Measurements from ENCODE around the gene TAF4B.
A peak's percentile ranks its signal among the peaks of the same experiment; 100 is the strongest.
"Not testable (repeated sequence)": the region's sequence is repeated elsewhere in the genome, so short reads cannot be mapped to it uniquely, and the experiment has no call there.

The TAF4B gene

DNA sequence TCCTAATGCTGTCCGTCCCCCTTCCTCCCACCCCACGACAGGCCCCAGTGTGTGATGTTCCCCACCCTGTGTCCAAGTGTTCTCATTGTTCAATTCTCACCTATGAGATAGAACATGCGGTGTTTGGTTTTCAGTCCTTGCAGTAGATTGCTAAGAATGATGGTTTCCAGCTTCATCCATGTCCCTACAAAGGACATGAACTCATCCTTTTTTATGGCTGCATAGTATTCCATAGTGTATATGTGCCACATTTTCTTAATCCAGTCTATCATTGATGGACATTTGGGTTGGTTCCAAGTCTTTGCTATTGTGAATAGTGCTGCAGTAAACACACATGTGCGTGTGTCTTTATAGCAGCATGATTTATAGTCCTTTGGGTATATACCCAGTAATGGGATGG, 12.5 kb downstream of the TAF4B start:
- DNase-seq (ENCODE audit: low spot score): not testable (repeated sequence)

GRCh38 chr18:26242392-26242791, 16.1 kb downstream of the TAF4B start:
- not testable (repeated sequence) for DNase-seq (ENCODE audit: low spot score)

GRCh38 chr18:26245434-26245833, 19.2 kb downstream of the TAF4B start:
- DNase-seq (ENCODE audit: low spot score): not testable (repeated sequence)

DNA sequence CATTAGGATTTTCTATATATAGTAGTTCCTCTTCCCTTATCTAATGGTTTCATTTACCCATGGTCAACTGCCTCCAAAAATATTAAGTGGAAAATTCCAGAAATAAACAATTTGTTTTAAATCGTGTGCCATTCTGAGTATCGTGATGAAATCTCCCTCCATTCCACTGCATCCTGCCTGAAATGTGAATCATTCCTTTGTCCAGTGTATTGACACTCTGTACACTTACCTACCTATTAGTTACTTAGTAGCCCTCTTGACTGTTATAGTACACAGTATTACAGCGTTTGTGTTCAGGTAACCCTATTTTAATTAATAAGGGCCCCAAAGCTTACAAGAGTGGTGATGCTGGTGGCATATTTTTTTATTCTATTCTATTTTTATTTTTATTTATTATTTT, 26.2 kb downstream of the TAF4B start:
- no peak for DNase-seq (ENCODE audit: low spot score)

- DNase-seq (ENCODE audit: low spot score): not testable (repeated sequence)
These were observed 28.6 kb downstream of the TAF4B start for GRCh38 chr18:26254808-26255207.

DNA sequence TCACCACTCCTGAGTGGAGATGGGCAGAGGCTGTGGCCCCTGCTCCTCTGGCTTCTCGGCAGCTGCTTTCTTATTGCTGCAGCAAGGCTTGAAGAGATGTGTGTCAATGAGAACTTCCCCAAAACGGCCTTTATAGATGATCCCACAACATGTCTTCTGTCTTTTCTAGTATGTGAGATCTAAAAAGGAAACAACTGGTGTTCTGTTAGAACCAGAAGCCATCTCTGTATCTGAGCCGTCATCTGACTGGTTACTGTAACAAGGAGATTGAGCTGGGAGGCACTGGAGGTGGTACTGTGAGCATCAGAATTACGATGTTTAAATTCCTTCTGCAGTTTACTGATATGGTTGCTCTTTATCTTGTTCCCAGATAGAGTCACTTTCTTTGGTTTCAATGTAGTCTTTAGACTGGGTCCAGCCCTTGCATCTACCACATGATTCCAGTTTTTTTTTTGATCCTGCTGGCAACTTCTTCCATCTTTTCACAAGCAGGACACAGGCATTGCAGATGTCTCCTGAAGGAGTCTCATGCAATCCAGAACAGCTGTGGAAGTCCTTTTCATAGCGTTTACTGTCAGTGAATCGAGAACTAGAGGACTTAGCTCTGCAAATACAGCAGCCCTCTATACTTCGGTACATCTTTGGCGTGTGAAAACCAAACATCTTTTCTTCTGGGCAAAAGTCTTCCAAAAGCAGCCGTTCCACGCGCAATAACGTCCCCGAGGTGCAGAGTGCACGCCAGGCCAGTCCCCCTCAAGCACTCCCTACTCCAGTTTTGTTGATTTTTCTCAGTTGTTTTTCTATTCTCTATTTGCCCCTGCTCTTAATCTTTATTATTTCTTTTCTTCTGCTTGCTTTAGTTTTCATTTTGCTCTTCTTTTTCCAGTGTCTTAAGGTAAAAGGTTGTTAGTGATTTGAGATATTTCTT, 29.7 kb downstream of the TAF4B start:
- no peak for DNase-seq (ENCODE audit: low spot score)

GRCh38 chr18:26258711-26259110, 32.5 kb downstream of the TAF4B start:
- no peak for DNase-seq (ENCODE audit: low spot score)

DNA sequence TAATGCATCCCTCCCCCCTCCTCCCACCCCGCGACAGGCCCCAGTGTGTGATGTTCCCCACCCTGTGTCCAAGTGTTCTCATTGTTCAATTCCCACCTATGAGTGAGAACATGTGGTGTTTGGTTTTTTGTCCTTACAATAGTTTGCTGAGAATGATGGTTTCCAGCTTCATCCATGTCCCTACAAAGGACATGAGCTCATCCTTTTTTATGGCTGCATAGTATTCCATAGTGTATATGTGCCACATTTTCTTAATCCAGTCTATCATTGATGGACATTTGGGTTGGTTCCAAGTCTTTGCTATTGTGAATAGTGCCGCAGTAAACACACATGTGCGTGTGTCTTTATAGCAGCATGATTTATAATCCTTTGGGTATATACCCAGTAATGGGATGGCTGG, 33.2 kb downstream of the TAF4B start:
- DNase-seq (ENCODE audit: low spot score): not testable (repeated sequence)

- no peak for DNase-seq (ENCODE audit: low spot score)
These were observed 35.9 kb downstream of the TAF4B start for GRCh38 chr18:26262156-26262555.

DNA sequence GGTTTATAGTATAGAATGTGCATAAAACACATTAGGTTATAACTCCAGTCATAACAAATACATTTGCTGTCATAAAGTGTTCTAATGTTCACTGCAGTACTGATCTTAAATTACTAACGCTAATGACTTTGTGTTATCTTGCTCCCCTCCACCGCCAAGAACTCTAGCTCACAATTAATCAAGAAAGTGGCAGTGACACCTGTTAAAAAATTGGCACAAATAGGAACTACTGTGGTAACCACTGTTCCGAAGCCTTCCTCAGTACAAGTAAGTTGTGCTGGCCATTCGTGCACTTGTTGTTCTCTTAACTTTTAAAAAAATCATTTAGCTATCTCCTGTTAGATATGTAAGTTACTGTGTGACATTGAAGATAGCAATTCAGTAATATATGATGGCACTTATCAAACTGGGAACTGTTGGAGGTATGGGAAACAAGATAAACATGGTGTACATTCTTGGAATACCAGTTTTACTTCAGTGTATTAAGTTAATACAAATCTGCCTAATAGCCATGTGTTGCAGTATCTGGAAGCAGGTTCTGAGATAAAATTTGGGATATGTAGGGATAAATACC, 41.2 kb downstream of the TAF4B start:
- no peak for DNase-seq (ENCODE audit: low spot score)

- DNase-seq (ENCODE audit: low spot score): no peak
These were observed 42.2 kb downstream of the TAF4B start for GRCh38 chr18:26268454-26268853.

DNA sequence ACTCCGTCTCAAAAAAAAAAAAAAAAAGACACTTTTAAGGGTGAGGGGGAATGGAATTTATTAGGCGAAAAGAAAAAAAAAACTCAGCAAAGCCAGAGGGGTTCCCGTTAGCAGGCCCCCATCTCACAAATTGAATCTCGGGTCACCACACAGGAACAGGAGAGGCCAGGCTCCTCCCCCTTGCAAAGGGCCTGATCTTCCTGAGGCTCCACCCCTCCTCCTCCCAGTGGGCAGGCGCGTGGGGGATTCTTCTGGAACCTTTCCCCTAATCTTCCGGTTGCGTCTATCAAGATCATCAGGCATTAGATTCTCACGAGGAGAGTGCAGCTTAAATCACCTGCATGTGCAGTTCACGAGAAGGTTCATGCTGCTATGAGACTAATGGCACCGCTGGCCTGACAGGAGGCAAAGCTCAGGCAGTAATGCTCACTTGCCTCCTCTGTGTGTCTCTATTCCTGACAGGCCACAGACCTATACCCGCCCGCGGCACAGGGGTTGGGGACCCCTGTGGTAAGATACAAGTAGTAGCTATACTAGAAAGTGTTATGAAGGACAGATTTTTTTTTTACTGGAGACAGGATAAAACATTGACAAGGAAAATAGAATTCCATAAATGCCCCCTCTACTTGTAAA, 45.8 kb downstream of the TAF4B start:
- DNase-seq (ENCODE audit: low spot score): no peak

DNA sequence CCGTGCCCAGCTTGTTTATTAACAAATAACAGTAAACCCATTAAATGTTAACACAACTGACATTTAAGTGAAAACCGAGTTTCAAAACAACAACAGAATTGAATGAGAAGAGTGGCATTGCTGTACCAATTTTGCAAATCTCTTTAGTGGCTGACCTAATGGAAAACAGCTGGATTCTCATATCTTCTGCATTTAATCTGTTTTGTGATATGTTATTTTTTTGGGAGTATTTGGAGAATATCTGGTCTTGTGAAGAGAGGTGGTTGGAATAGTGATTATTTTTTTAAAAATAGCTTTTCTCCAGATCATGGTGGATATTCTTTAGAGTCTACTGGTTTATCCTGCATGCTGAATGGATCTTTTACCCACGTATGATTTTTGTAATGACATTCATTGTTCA, 51.1 kb downstream of the TAF4B start:
- DNase-seq (ENCODE audit: low spot score): no peak

DNA sequence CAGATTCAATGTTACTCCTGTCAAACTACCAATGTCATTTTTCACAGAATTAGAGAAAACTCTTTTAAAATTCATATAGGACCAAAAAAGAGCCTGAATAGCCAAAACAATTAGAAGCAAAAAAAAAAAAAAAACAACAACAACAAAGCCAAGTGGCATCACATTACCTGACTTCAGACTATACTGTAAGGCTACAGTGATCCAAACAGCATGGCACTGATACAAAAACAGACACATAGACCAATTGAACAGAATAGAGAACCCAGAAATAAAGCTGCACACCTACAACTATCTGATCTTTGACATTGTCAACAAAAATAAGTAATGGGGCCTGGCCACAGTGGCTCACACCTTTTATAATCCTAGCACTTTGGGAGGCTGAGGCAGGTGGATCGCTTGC, 53.2 kb downstream of the TAF4B start:
- no peak for DNase-seq (ENCODE audit: low spot score)

DNA sequence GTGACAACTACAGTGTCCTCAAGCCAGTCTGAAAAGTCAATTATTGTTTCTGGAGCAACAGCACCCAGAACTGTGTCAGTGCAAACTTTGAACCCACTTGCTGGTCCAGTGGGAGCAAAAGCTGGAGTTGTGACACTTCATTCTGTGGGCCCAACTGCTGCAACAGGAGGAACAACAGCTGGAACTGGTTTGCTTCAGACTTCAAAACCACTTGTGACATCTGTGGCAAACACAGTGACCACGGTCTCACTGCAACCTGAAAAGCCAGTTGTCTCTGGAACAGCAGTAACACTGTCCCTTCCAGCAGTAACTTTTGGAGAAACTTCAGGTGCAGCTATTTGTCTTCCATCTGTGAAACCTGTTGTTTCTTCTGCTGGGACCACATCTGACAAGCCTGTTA, 59.8 kb downstream of the TAF4B start:
- no peak for DNase-seq (ENCODE audit: low spot score)

DNA sequence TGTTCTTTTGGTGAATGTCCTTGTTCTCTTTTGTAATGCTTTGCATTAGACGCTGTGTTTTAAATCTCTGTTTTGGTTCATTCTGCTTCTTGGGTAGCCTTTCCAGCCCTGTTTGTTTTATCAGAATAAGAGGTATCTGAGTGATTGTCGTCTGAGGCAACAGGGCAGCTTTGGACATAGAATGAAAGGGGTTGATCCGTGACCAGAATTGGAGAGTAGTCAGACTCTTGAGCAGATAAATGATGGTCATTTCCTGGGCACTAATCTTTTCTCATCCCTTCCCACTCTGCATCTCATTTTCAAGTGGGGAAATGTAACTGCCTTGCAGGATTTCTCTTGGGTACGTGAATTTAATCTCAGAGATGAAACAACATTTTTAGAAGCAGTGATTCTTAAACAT, 61.4 kb downstream of the TAF4B start:
- DNase-seq (ENCODE audit: low spot score): no peak

DNA sequence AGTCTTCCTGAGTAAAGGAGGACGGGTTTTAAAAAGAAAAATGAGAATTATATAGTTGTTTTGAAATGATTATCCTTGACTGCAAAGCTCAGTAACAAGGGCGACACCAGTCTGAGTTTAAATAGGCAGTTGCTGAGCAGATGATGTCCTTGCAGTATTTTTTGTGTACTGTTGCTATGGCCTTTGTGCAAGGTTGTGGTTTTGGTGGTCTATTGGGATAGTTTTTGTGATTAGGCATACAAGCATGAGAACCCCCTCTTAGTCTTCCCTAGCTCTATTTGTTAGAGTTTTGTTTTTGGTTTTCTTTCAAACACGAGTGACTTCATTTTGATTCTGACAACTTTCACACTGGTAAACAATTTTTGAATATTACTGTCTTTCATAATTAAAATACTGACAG, 64.1 kb downstream of the TAF4B start:
- no peak for DNase-seq (ENCODE audit: low spot score)

DNA sequence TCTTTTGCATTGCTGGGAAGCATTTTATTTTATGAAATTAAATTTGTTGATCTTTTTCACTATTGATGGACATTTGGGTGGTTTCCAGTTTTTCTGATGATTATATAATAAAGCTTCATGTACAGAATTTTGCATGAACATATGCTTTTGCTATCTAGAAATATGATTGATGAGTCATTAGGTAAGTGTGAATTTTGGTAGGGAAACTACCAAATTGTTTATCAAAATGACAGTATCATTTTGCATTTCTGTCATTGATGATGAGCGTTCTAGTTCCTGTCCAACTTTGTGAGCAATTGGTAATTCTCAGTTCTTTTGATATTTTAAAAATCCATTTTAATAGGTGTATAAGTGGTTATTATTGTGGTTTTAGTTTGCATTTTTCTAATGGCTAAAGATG, 67.7 kb downstream of the TAF4B start:
- no peak for DNase-seq (ENCODE audit: low spot score)

DNA sequence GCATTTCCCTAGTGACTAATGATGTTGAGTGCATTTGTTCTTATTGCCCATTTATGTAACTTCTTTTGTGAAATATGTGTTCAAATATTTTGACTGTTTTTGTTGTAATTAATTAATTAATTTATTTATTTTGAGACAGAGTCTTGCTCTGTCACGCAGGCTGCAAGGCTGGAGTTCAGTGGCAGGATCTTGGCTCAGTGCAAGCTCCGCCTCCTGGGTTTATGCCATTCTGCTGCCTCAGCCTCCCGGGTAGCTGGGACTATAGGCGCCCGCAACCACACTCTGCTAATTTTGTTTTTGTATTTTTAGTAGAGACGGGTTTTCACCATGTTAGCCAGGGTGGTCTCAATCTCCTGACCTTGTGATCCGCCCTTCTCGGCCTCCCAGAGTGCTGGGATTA, 71.9 kb downstream of the TAF4B start:
- no peak for DNase-seq (ENCODE audit: low spot score)

GRCh38 chr18:26301681-26302080, 75.4 kb downstream of the TAF4B start:
- peak; percentile 19 for DNase-seq (ENCODE audit: low spot score)

- not testable (repeated sequence) for DNase-seq (ENCODE audit: low spot score)
These were observed 77.0 kb downstream of the TAF4B start for GRCh38 chr18:26303222-26303621.

- DNase-seq (ENCODE audit: low spot score): no peak
These were observed 78.3 kb downstream of the TAF4B start for GRCh38 chr18:26304511-26304910.

DNA sequence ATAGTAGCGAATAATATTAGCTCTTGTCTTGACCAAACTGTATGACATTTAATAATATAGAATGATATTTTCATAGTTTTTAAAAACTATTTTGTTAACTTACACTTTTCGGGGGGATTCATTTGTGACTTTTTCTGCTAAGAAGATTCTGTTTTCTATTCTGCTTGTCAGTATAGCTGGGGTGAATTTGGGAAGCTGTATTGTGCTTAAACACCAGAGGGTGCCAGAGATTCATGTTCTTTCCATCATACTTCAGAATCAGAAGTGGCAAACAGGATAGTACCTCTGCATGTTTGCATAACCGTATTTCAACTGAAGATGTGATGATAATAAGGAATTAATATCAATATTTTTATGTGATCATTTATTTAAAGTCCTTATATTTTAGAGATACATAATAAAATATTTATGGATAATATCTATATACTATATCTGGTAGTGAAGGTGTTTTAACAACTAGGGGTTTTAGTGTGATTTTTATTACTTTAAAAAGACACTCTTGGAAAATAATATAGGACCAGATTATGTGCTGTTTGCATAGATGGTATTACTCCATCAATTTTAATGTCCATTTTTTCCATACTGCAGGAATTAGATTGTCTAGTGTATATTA, 81.0 kb downstream of the TAF4B start:
- DNase-seq (ENCODE audit: low spot score): peak; percentile 68

Measured in GM03348 (cell line).